Measurements from ENCODE around the gene PKD1. TPM values are rescaled to one million over a fixed set of nuclear protein-coding genes. Genes with fewer than 3 reads are reported as not detected.
"Not testable (repeated sequence)": the region's sequence is repeated elsewhere in the genome, so short reads cannot be mapped to it uniquely, and the experiment has no call there.

PKD1 gene
- polyA plus RNA-seq, 4 donors, result 48.3 to 128 (median 95.9) TPM

GRCh38 chr16:2126161-2126743, 9.4 kb downstream of the PKD1 start:
- not testable (repeated sequence) for DNase-seq (ENCODE audit: low read depth in 4 of 4, low spot score in 2 of 4)

- DNase-seq (ENCODE audit: low read depth in 4 of 4, low spot score in 2 of 4), result not testable (repeated sequence)
Observed at GRCh38 chr16:2125609-2126008, 10.1 kb downstream of the PKD1 start.

- DNase-seq (ENCODE audit: low read depth in 4 of 4, low spot score in 2 of 4), result peak in 1 of 4 donors; percentile 64
Observed at GRCh38 chr16:2124694-2125444, 10.8 kb downstream of the PKD1 start.

- DNase-seq (ENCODE audit: low read depth in 4 of 4, low spot score in 2 of 4), result not testable (repeated sequence)
Observed at GRCh38 chr16:2124377-2124693, 11.4 kb downstream of the PKD1 start.

- DNase-seq (ENCODE audit: low read depth in 4 of 4, low spot score in 2 of 4), result not testable (repeated sequence)
Observed at GRCh38 chr16:2123706-2124376, 11.9 kb downstream of the PKD1 start.

GRCh38 chr16:2122934-2123683, 12.6 kb downstream of the PKD1 start:
- not testable (repeated sequence) for DNase-seq (ENCODE audit: low read depth in 4 of 4, low spot score in 2 of 4)

- DNase-seq (ENCODE audit: low read depth in 4 of 4, low spot score in 2 of 4), result no peak
Observed at GRCh38 chr16:2122429-2122828, 13.3 kb downstream of the PKD1 start.

- no peak for DNase-seq (ENCODE audit: low read depth in 4 of 4, low spot score in 2 of 4)
Observed at GRCh38 chr16:2121853-2122252, 13.8 kb downstream of the PKD1 start.

GRCh38 chr16:2121325-2121724, 14.4 kb downstream of the PKD1 start:
- DNase-seq (ENCODE audit: low read depth in 4 of 4, low spot score in 2 of 4), result not testable (repeated sequence)

GRCh38 chr16:2117960-2118722, 17.6 kb downstream of the PKD1 start:
- not testable (repeated sequence) for DNase-seq (ENCODE audit: low read depth in 4 of 4, low spot score in 2 of 4)

- DNase-seq (ENCODE audit: low read depth in 4 of 4, low spot score in 2 of 4), result not testable (repeated sequence)
Observed at GRCh38 chr16:2117341-2117740, 18.4 kb downstream of the PKD1 start.

- not testable (repeated sequence) for DNase-seq (ENCODE audit: low read depth in 4 of 4, low spot score in 2 of 4)
Observed at GRCh38 chr16:2116428-2116827, 19.3 kb downstream of the PKD1 start.

- no peak for DNase-seq (ENCODE audit: low read depth in 4 of 4, low spot score in 2 of 4)
Observed at GRCh38 chr16:2115591-2115973, 20.1 kb downstream of the PKD1 start.

- not testable (repeated sequence) for DNase-seq (ENCODE audit: low read depth in 4 of 4, low spot score in 2 of 4)
Observed at GRCh38 chr16:2114885-2115590, 20.7 kb downstream of the PKD1 start.

- DNase-seq (ENCODE audit: low read depth in 4 of 4, low spot score in 2 of 4), result not testable (repeated sequence)
Observed at GRCh38 chr16:2114225-2114624, 21.5 kb downstream of the PKD1 start.

- DNase-seq (ENCODE audit: low read depth in 4 of 4, low spot score in 2 of 4), result not testable (repeated sequence)
Observed at GRCh38 chr16:2112539-2113106, 23.1 kb downstream of the PKD1 start.

GRCh38 chr16:2111412-2112335, 24.0 kb downstream of the PKD1 start:
- not testable (repeated sequence) for DNase-seq (ENCODE audit: low read depth in 4 of 4, low spot score in 2 of 4)

GRCh38 chr16:2111009-2111353, 24.7 kb downstream of the PKD1 start:
- not testable (repeated sequence) for DNase-seq (ENCODE audit: low read depth in 4 of 4, low spot score in 2 of 4)
